K562 (cell line): ENCODE results near the gene IRS2. TPM values are rescaled to one million over a fixed set of nuclear protein-coding genes. Genes with fewer than 3 reads are reported as not detected.

Experiments
- BRD9 ChIP-seq: fragments of 450-650 bp; IDR thresholded peaks from 2 replicates; pipeline ENCODE4 v1.6.1; 2018; ENCODE audit warnings: low read depth; ENCODE audit not compliant: partially characterized antibody
- CXXC5 ChIP-seq: fragments of 250-450 bp; sonication (Bioruptor Pico); IDR thresholded peaks from 2 replicates; pipeline ENCODE4 v1.8.0; 2022; ENCODE audit warnings: inconsistent platforms, mild to moderate bottlenecking, moderate library complexity
- FOXO4 ChIP-seq: fragments of 450-650 bp; formaldehyde crosslinking; IDR thresholded peaks from 2 replicates; pipeline ENCODE4 v1.4.0; 2020; ENCODE audit warnings: mild to moderate bottlenecking, moderate library complexity
- HEY1 ChIP-seq: fragments of 250-450 bp; sonication (Bioruptor Pico); IDR thresholded peaks from 2 replicates; pipeline ENCODE4 v1.5.0; 2020; ENCODE audit warnings: mild to moderate bottlenecking, moderate library complexity, borderline replicate concordance
- NCOA1 ChIP-seq: fragments of 450-650 bp; IDR thresholded peaks from 2 replicates; pipeline ENCODE4 v1.6.1; 2016; ENCODE audit warnings: low read depth
- TARDBP ChIP-seq: fragments of 450-650 bp; IDR thresholded peaks from 2 replicates; pipeline ENCODE4 v1.6.1; 2016
- ZBTB40 ChIP-seq, 2 experiments: fragments of 450-650 bp in 1 of 2; sonication (generic) in 1 of 2; formaldehyde crosslinking in 1 of 2; IDR thresholded peaks; 2 replicates each; pipeline versions ENCODE4 v1.7.1 to v1.9.0; 2016 to 2022; ENCODE audit warnings: inconsistent platforms in 1 of 2, mild to moderate bottlenecking in 1 of 2, missing genetic modification reagents in 1 of 2
- ZMIZ1 ChIP-seq, 2 experiments: fragments of 150-350 bp in 1 of 2; IDR thresholded peaks; 2 replicates each; pipeline ENCODE4 v1.6.1; 2012 to 2016; ENCODE audit warnings: low read depth in 2 of 2, low read length in 2 of 2, mild to moderate bottlenecking in 1 of 2, moderate library complexity in 1 of 2
- polyA plus RNA-seq, 8 experiments: library from polyadenylated mRNA; depleted of rRNA in 4 of 8; stranded (reverse) in 5 of 8; unstranded in 3 of 8; fragments of >200 nt; fragmentation: Nextera tagmentation in 2 of 8; fragmentation: Illumina TruSeq in 1 of 8; extraction: Ambion mirVana in 2 of 8; extraction: Trizol in 1 of 8; gene quantifications; 2 replicates each; pipeline versions ENCODE4 v1.2.1 to v1.2.3, GENCODE V29; 2011 to 2014; ENCODE audit warnings: inconsistent platforms in 1 of 8, missing spikeins in 1 of 8
- total RNA-seq, 7 experiments: library from RNA; depleted of rRNA in 6 of 7; stranded (reverse); fragments of >200 nt in 6 of 7; fragmentation: Illumina TruSeq in 2 of 7; extraction: Trizol in 2 of 7; gene quantifications; 2 replicates each; pipeline versions ENCODE4 v1.2.1 to v1.2.3, GENCODE V29; 2011 to 2021; ENCODE audit warnings: low replicate concordance in 1 of 7

IRS2 gene
- total and polyA plus RNA-seq, 9 of the 15 experiments (the other 6 are each of a cell fraction or from before 2014, with no cell fraction given): 0.36 to 4.6 (median 0.63) TPM

- TF ChIP-seq CXXC5 (peak; percentile 7; the same call in 1 of the 2 replicates), TARDBP (no peak), ZMIZ1 (IDR thresholded peaks at IDR 0.05; ENCODE audit: low read depth in 2 of 2, low read length in 2 of 2) (no peak), NCOA1 (no peak), ZBTB40 (IDR thresholded peaks at IDR 0.05) (no peak), ZBTB40 (CRISPR knock-in tag; IDR thresholded peaks at IDR 0.05) (no peak), BRD9 (no peak), FOXO4 (CRISPR knock-in tag) (no peak), HEY1 (no peak)
Observed at GRCh38 chr13:109787135-109787954, 962 bp upstream of the IRS2 start (continued).
